Coronary artery (tissue), 2 donors: ENCODE measurements around the gene SLC29A4.

ENCODE experiments used
- DNase-seq: peaks from one replicate; pipeline ENCODE4 v3.0.0-alpha.2; 2017; ENCODE audit warnings: low spot score
- H3K27ac ChIP-seq, 2 donors: fragments of 200-600 bp; sonication (generic); one replicate each; pipeline ENCODE4 v1.5.1; 2016 to 2019
- H3K4me3 ChIP-seq: fragments of 200-600 bp; sonication (generic); 2 replicates; pipeline ENCODE4 v1.5.1; 2016; ENCODE audit warnings: mild to moderate bottlenecking, moderate library complexity
- CTCF ChIP-seq: fragments of 200-600 bp; sonication (generic); IDR thresholded peaks from one replicate; pipeline ENCODE4 v1.5.1; 2019; ENCODE audit warnings: antibody characterized with exemption

SLC29A4 gene

GRCh38 chr7:5349437-5350173 is 66.9 kb downstream of the SLC29A4 start:
- no peak for DNase-seq
- Histone ChIP-seq H3K27ac (no peak overlapping the region), H3K4me3 (no peak overlapping the region)
- TF ChIP-seq CTCF: no peak

- no peak for TF ChIP-seq CTCF
- Histone ChIP-seq H3K4me3 (no peak overlapping the region), H3K27ac (no peak overlapping the region)
- DNase-seq: no peak
Observed at GRCh38 chr7:5350174-5350463, 67.4 kb downstream of the SLC29A4 start.

- no peak for TF ChIP-seq CTCF
- Histone ChIP-seq H3K27ac (no peak overlapping the region), H3K4me3 (no peak overlapping the region)
- DNase-seq: no peak
Observed at GRCh38 chr7:5350600-5351385, 68.0 kb downstream of the SLC29A4 start.

DNA sequence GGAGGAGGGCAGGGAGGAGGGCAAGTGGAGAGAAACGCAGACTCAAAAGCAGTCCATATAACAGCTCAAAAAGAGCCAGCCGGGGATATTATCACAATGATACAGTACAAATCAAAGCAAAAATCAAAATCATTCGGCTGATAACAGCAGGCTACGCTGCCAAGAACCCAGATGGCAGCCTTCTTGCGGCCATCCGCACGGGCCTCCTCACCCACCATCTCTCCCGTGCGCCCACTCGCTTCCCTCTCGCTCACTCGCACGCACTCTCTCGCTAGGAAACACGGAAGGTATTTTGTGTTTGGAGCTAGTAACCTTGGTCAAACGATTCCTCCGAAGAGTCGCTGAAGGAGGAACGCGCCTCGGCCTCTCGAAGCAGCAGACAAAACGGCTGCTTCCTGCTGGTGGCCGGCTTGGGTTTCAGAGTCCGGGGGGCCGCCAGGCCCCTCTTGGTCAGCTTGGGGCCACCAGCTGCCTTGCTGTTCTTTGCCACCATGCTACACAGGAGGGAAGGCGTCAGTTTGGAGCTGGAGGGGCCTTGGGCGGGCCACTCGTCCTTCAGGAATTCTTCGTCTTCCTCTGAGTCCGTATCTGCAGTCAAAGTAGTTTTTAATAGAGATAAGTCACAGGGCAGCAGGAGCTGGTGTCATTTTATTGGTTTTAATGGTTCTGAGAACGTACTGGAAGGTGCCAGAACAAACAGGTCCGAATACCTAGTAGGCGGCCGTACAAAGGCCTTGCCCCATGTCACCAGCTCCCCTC is 68.9 kb downstream of the SLC29A4 start:
- H3K4me3 ChIP-seq: no peak overlapping the region
- H3K27ac ChIP-seq: no peak overlapping the region
- TF ChIP-seq CTCF: no peak
- no peak for DNase-seq

DNA sequence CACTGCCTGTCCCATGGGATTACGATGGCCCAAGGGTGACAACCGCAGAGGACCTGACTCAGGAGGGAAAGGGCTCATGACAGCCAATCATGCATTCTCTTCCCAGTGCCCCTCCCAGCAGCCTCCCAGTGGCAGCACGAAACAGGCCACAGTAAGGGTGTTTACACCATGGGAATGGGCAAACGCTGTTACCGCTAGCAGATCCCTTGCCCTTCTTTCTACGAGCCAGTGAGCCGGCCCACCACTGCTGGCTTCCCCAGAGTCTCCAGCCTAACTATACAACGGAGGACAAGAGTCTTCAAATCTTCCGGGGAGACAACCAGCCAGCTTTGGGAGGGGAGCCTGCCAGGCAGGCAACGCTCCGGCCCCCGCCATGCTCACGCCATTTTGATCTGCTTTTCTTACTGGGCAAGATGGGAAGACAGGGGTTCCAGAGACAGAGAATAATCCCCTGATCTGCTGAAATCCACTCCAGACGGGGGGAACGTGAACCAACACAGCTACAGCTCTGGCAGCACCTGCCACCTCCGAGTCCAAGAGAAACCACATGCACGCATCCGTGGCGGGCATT is 69.8 kb downstream of the SLC29A4 start:
- no peak for TF ChIP-seq CTCF
- H3K27ac ChIP-seq: no peak overlapping the region
- no peak overlapping the region for H3K4me3 ChIP-seq
- no peak for DNase-seq

DNA sequence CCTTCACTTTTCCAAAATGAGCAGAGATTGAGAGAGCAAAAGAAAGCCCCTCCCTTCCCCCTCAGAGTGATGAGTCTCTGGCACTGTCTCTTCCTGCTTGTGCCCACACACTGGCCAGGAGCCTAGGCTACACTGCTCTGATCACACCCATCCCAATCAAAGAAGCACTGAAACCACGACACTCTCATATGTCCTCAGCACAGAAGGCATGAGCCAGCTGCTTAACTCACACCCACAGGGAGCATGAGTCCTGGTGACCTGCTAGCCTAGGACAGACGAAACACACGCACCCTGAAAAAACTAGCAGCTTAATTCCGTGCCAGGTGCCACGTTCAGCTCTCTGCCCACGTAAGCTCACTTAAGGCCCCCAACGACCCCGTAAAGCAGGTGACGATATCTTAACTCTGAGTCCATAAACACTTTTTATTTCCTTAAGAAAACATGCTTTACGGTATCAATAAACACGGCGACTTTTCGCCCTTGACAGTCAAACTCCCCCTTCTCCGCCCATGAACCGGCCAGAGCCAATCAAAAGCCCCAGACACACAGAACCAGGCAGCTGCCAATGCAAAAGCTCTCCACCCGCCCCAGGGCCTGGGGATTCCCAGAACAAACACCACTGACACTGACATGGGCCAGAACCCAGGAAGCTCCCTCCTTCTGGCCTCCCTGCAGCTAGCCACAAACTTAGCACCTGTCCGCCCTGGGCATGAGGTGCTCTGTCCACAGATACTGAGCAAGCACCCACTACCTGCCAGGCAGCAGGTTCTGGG is 71.9 kb downstream of the SLC29A4 start:
- TF ChIP-seq CTCF: no peak
- peak overlapping the region; percentile 17 for H3K4me3 ChIP-seq
- DNase-seq: no peak
- peak overlapping the region in 1 of 2 donors; percentile 33 for H3K27ac ChIP-seq
